ENCODE measurements around the gene LDAF1. TPM values are rescaled to one million over a fixed set of nuclear protein-coding genes. Genes with fewer than 3 reads are reported as not detected.
"Not testable (repeated sequence)": the region's sequence is repeated elsewhere in the genome, so short reads cannot be mapped to it uniquely, and the experiment has no call there.

The LDAF1 gene
- polyA plus RNA-seq, 3 donors: 24.5 to 30.3 (median 27.6) TPM

DNA sequence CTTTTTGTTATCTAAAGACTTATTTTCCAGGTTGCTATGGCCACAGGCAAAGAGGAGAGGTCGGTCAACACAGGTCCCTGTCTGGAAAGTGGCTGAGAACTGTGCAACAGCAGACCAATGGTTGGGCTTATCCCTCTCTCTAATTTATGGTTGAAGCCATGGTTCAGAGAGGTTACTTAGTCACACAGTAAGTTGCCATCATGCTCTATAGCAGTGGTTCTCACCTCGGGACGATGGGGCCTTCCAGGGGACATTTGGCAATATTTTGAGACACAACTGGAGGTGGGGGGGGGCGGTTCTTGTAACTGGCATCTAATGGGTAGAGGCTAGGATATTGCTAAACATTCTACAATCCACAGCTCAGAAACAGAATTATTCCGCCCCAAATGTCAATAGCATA is 842 bp upstream of the LDAF1 start:
- DNase-seq: no peak

DNA sequence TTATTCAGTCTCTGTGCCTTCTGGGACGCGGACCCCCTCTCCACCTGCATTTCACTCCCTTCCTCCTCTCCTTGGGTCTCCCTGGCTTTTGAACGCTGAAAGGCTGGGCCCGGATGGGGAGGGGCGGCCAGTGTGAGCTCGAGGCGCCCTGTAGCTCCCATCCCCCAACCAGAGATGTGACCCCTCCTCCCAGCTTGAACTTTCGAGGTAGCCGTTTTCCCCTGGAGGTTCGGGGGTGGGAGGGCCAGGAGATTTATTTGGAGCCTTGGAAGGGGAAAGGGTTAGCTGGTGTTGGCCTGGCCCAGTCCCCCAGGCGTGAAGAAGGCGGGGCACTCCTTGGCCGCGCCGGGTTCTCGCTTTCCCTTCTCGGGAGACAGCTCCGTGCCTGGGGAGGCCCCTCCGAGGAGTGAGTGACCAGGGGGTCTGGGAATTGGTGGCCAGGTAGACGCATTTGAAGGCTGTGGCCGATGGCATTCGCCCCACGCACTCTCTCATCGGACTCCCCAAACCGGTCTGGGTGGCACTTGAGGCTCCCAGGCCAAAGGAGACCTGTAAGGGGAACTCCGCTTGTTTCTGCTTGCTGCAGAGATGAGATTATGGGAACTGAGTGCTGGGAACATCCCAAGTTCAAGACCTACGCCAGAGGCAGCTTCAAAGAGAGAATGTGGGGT is 942 bp downstream of the LDAF1 start:
- DNase-seq: no peak

DNA sequence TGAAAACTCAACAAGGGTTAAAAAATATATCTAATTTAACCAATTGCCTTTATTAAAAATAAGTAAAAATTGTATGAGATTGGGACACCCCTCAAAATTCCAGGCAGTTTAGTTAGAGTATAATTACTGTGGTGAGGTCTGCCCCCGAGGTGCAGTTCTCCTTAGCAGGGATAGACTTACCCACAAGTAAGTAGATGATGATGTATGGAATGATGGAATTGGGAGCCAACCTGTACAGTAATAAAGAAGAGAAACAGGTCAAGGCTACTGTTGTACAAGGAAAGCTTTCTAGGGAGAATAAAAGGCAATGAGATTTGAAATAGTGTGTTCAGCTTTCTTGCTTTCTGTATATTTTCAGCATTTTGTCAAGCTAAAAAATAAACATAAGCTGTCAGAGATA is 1.8 kb downstream of the LDAF1 start:
- no peak for DNase-seq

DNA sequence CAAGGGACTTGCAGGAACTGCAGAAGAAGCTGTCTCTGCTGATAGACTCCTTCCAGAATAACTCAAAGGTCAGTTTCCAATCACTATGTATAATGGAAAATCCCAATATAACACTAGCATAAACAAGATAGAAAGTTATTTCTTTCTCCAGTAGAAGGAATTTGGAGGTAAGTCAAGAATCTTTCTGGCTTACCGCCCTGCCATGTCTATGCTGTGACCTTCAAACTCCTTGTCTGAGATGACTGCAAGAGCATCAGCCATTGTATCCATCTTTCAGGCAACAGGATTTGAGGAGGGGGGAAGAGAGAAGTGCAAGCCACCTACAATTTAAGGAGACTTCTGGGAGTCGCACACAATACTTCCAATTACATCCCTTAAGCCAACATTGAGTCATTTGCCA is 2.7 kb downstream of the LDAF1 start:
- DNase-seq: no peak

DNA sequence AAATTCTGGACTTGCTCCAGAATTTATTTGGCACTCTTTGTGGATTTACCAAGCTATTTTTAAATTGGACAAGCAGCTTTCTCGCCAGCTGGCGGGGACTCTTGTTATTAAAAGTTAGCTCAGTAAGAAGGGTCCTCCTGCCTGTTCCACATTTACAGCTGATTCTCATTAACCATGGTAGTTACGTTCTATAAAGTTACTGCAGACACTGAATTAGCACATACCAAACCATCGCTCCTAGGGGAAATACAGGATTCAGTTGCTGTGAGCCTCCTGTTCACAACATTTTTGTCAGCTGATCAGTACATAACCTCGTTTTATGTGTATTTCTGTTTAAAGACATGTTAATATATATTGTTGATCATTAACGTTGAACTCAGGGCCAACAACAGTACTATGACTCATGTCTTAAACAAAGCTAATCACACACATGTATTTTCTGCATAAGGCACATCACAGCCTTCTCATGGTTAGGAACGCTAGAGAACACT is 4.2 kb downstream of the LDAF1 start:
- DNase-seq: no peak

DNA sequence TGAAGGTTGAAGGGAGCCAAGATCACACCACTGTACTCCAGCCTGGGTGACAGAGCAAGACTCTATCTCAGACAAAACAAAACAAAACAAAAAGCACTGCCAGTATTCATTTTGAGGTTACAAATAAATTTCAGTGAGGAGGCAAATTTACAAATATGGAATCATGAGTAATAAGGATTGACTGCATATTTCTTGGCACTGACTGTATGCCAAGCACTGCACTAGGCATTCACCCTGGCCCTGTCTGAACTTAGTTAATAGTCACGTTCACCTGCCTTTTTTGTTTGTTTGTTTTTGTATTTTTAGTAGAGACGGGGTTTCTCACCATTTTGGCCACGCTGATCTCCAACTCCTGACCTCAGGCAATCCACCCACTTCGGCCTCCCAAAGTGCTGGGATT is 5.1 kb downstream of the LDAF1 start:
- DNase-seq: no peak

DNA sequence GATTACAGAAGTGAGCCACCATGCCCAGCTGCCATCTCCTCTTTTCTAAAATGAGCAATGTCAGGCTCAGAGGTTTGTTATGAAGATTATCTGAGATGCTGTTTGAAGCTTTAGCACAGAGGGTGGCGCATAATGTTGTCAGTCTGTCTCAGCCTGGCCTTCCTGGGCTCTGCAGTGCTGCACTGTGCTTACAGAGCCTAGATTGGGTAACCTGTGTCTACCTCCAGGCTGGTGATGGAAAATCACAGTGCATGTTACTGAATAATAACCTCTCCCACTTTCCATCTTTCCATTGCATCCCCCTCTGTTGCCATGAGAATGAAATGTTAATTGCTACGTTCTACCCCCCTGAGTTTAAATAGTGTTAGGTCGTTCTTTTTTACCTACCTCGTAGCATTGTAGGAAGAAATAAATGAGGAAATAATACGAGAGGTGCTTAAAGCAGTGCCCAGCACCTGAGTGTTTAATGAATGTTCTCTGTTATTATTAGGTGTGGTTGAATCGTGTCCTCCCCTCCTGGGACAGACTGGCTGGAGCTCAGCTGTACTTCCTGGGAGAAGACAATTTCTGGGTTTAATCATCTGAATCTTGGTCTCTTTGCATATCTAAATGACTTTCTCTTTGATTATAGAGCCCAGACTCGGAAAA is 6.2 kb downstream of the LDAF1 start:
- no peak for DNase-seq

DNA sequence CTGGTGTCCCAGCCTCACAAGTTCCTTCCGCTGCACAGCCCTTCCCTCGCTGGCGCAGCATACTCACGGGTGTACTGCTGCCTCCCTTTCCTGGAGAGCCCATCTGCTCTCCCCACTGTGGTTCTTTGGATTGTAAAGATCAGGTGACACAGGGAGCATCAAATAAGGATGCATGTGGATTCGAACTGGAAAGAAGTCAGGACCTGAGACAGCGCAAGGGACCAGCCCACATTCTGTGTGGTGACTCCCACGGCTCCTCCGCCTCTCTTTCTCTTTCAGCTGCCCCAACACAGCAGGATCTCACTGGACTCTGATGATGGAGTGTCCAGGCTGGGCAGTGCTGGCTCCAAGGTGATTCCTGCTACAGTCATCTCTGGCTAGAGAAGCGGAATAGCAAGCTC is 8.1 kb downstream of the LDAF1 start:
- DNase-seq: peak; percentile 54

DNA sequence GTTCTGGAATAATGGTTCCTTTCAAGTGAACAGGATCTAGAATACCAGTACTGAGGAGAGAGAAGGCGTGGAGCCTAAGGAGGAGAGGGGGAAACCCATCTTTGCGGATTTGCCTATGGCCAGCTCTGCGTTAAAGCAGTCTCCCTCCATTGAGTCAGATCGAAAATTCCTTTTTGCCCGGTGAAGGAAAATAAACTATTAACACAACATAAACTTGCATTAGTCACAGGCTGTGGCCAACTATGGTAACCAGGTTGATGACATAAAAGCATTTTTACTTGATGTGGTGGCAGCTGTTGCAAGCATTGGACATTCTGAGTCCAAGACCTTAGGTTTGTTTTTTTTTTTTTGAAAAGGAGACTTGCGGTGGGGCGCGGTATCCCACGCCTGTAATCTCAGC is 8.9 kb downstream of the LDAF1 start:
- no peak for DNase-seq

DNA sequence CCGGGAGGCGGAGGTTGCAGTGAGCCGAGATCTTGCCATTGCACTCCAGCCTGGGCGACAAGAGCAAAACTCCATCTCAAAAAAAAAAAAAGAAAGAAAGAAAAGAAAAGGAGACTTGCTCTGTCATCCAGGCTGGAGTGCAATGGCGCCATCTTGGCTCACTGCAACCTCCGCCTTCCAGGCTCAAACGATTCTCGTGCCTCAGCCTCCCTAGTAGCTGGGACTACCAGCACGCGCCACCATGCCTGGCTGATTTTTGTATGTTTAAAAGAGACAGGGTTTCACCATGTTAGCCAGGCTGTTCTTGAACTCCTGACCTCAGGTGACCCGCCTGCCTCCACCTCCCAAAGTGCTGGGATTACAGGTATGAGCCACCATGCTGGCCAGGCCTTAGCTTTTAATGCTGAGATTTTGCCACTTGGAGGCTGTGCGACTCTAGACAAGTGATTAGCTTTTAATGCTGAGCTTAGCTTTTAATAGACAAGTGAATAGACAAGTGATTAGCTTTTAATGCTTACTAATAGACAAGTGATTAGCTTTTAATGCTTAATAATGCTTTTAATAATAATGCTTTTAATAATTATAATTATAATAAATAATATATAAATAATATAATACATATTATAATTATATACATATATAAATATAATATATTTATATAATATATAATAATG is 9.6 kb downstream of the LDAF1 start:
- DNase-seq: no peak

DNA sequence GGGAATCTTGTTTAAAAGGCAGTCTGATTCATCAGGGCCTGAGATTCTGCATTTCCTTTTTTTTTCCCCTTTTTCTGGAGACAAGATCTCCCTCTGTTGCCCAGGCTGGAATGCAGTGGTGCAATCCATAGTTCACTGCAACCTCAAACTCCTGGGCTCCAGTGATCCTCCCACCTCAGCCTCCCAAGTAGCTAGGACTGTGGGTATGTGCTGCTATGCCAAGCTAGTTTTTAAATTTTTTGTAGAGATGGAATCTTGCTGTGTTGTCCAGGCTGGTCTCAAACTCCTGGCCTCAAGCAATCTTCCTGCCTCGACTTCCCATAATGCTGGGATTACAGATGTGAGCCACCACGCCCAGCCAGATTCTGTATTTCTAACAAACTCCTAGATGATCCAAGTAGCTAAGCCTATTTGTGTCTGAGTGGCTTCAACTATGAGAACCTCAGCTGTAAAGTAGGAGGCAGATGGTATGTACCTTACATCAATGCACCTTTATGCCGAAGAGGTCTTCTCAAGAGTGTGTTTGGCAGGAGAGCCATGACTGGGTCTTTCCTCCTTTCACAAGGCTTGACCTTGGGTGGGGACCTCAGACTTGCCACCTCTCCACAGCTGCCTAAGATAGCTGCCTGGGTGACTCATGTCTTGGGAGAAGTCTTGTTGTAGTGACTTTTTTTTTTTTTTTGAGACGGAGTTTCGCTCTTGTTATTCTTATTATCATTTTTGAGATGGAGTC is 10.9 kb downstream of the LDAF1 start:
- no peak for DNase-seq

DNA sequence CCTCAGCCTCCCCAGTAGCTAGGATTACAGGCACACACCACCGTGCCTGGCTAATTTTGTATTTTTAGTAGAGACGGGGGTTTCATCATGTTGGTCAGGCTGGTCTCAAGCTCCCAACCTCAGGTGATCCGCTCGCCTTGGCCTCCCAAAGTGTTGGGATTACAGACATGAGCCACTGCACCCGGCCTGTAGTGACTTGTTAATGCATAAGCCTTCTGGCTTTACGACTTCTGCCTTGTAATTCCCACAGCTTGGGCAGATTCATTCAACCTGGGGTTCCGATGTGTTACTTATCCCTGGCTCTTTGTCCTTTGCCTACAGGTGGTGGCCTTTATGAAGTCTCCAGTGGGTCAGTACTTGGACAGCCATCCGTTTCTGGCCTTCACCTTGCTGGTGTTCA is 11.6 kb downstream of the LDAF1 start:
- DNase-seq: not testable (repeated sequence)

DNA sequence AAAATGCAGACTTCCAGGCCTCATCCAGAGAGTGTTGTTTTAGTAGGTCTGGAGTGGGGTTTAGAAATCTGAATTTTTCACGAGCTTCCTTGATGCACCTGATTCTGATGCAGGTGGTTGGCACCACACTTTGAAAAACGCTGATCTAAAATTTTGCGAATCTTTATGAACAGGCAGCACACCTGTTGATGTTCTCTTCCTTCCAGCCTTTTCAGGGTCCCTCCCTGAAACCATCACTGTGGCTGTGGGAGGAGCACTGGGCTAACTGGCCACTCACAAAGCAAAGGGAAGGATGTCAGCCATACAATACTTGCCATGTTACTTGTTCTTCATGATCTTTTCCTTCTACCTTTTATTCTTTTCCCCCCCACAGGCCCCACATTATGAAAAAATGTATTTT is 14.2 kb downstream of the LDAF1 start:
- DNase-seq: no peak

DNA sequence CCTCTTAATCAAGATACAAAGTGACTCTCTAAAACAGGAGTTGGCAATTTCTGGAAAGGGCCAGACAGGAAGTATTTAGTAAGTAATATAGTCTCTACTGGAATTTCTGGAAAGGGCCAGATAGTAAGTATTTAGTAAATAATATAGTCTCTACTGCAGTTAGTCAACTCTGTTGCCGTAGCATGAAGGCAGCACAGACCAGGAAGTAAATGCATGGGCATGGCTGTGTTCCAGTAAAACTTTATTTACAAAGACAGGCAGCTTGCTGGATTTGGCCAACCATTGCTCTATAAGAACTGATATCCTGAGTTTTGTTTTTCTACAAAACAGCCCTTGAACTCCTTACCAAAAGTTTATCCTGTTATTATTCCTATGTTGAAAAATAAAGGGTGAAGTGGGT is 16.9 kb downstream of the LDAF1 start:
- no peak for DNase-seq

DNA sequence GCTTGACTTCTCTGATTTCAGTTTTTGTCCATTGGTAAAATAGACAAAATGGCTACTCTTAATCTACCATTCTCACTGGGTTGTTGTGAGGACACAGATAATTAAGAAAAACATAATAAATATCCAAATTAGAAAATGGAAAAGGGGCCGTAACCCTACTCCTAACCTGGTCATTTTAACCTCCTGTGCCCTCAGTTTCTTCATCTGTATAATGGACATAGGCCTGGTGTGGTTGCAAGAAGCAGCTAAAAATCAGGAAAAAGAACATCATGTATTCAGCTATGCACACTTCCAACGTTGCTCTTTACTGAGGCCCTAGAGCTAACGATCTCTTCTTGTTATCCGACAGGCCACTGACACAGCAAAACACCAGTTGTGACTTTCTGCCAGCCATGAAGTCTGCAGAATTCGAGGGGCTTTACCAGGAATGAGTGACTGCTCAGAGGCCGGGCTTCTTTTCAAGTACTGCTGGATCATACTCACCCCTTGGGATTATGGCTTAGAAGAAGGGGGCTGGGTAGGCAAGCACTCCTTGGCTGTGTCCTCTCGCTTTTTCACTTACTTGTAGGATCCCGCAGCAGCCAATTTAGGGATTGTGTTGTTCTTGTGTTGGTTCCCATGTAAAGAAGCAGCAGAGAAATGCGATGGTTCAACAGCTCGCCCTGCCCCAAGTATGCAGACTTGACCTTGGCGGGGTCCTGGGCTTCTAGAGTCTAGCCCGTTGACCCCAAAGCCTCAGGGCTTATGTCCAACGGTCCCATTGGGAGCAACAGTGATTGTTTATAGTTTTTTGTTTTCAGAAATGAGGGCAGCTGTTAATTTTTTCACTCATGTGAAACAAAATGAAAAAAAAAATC is 20.9 kb downstream of the LDAF1 start:
- DNase-seq: no peak

DNA sequence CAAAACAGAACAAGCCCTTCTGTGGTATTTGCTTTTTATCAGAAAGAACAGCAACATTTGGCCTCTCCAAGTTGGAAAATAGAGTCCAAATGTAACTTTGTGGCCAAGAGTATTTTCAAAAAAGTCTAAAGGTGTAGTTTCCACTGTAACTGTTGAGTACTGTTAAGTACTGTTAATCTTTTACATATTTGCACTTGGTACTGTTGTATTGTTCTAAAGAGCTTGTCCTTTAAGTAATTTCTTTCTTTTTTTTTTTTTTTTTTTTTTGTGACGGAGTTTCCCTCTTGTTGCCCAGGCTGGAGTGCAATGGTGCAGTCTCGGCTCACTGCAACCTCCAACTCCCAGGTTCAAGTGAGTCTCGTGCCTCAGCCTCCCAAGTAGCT is 21.5 kb downstream of the LDAF1 start:
- DNase-seq: no peak

DNA sequence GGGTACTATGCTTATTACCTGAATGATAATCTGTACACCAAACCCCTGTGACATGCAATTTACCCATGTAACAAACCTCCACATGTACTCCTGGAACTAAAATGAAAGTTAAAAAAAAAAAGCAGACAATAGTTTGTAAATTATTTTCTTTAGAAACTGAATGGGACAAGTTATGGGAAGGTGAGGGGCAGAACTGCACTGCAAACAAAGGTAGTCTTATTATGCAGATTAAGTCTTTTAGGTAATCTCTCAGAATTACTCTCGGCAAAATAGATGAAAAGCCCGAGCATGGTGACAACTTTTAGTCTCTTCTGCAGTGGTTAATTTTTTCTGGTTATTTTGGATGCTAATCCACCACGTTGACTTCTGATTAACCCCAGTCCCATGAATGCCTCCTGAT is 25.5 kb downstream of the LDAF1 start:
- DNase-seq: no peak

DNA sequence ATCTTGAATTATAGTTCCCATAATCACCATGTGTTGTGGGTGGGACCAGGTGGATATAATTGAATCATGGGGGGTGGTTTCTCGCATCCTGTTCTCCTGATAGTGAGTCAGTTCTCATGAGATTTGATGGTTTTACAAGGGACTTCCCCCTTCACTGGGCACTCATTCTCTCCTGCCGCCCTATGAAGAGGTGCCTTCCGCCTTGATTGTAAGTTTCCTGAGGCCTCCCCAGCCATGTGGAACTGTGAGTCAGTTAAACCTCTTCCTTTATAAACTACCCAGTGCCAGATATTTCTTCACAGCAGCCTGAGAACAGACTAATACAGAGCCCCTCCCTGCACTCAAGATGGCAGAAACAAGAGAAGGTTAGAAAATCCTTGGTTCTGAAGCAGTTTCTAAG is 26.4 kb downstream of the LDAF1 start:
- DNase-seq: no peak

DNA sequence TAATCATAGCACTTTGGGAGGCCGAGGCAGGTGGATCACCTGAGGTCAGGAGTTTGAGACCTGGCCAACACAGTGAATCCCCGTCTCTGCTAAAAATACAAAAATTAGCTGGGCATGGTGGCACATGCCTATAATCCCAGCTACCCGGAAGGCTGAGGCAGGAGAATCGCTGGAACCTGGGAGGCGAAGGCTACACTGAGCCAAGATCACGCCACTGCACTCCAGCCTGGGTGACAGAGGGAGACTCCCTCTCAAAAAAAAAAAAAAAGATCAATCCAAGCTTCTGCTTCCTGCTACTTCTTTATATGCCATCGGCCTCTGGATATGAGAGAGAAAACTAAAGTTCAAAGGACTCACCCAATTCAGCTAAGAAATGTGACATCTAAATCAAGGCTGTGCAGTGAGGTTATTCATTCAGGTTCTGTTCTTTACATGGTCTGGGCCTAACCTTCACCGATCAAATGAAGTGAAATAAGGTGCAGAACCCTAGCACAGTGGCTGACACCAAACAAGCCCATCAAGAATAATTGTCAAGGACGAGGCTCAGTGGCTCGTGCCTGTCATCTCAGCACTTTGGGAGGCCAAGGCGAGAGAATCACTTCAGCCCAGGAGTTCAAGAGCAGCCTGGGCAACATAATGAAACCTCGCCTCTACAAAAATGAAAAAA is 27.3 kb downstream of the LDAF1 start:
- DNase-seq: no peak

DNA sequence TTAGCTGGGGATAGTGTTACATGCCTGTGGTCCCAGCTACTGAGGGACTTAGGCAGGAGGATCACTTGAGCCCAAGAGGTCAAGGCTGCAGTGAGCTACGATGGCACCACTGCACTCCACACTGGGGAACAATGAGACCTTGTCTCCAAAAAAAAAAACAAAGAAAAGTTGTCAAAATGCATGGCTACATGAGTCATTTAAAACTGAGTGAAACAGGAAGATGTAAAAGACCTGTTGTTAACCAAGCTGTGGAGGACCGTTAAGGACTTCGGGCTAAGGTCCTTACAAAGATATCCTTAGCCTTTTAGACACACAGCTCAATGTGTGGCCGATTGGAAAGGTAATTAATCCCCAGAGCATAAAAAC is 27.8 kb downstream of the LDAF1 start:
- DNase-seq: no peak

DNA sequence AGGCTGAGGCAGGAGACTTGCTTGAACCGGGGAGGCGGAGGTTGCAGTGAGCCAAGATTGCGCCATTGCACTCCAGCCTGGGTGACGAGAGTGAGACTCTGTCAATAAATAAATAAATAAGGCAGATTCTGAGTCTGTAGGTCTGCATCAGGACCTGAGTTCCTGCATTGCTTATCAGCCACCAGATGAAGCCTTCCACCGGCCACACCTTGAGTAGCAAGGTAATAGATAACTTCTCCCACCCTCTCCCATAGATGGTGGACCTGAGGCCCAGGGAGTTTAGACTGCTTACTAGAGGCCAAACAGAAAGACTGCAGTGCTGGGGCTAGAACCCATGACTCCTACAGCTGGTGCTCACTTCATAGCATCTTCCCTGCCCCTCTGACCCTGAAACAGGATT is 30.8 kb downstream of the LDAF1 start:
- no peak for DNase-seq

Measured in renal pelvis (tissue), 4 donors.